Thyroid gland (tissue), 4 donors: ENCODE measurements around the gene CACNA2D3. TPM values are rescaled to one million over a fixed set of nuclear protein-coding genes. Genes with fewer than 3 reads are reported as not detected.

Experiments used
- DNase-seq, 2 donors: peaks; one replicate each; pipeline ENCODE4 v3.0.0-alpha.2; 2019
- H3K27ac ChIP-seq, 3 donors: fragments of 200-600 bp; sonication (generic); 1 replicate in 2 of 3; 2 replicates in 1 of 3; pipeline ENCODE4 v1.5.1; 2016 to 2019; ENCODE audit warnings: mild to moderate bottlenecking in 1 of 3, moderate library complexity in 1 of 3
- H3K27me3 ChIP-seq: fragments of 200-600 bp; sonication (generic); one replicate; pipeline ENCODE4 v1.5.1; 2019
- H3K36me3 ChIP-seq, 2 donors: fragments of 200-600 bp; sonication (generic); one replicate each; pipeline ENCODE4 v1.5.1; 2016 to 2019
- H3K4me1 ChIP-seq, 2 donors: fragments of 200-600 bp; sonication (generic); one replicate each; pipeline ENCODE4 v1.5.1; 2017 to 2019
- H3K4me3 ChIP-seq, 3 donors: fragments of 200-600 bp; sonication (generic); replicated peaks in 1 of 3; 1 replicate in 2 of 3; 2 replicates in 1 of 3; pipeline ENCODE4 v1.5.1; 2016; ENCODE audit warnings: mild to moderate bottlenecking in 1 of 3
- H3K9me3 ChIP-seq: fragments of 200-600 bp; sonication (generic); one replicate; pipeline ENCODE4 v1.5.1; 2017
- CTCF ChIP-seq, 6 experiments: fragments of 200-600 bp in 3 of 6; fragments of 450-650 bp in 3 of 6; sonication (generic) in 3 of 6; IDR thresholded peaks; one replicate each; pipeline ENCODE4 v1.5.1; 2016 to 2019; ENCODE audit warnings: antibody characterized with exemption in 6 of 6, mild to moderate bottlenecking in 2 of 6, inconsistent platforms in 1 of 6, moderate library complexity in 1 of 6
- POLR2A ChIP-seq, 2 donors: fragments of 450-650 bp; IDR thresholded peaks; one replicate each; pipeline ENCODE4 v1.6.1; 2017; ENCODE audit warnings: antibody characterized with exemption in 2 of 2, mild to moderate bottlenecking in 2 of 2, moderate library complexity in 1 of 2
- WGBS, 2 donors: methylation state at CpG; one replicate each; pipeline ENCODE4 v1.1.5; 2017; 5-methylcytosine and 5-hydroxymethylcytosine counted together
- intact Hi-C: fragments of 100-400 bp; cut with DNase I; formaldehyde crosslinking; loops from one replicate; pipeline ENCODE4 v1.15.1; 2023
- total RNA-seq, 4 donors: library from RNA; depleted of rRNA; stranded (reverse); fragments of >200 nt; gene quantifications; one replicate each; pipeline ENCODE4 v1.2.3, GENCODE V29; 2016

Gene CACNA2D3
- total RNA-seq, 4 donors from 2014 or later, result 2.9 to 4.8 (median 4.5) TPM

GRCh38 chr3:54962200-54962599, 839.8 kb downstream of the CACNA2D3 start:
- no peaks in the 10 kb centered on the region for H3K9me3 ChIP-seq
- no peaks in the 10 kb centered on the region for H3K36me3 ChIP-seq
- TF ChIP-seq CTCF (IDR thresholded peaks at IDR 0.05) (no peak), POLR2A (IDR thresholded peaks at IDR 0.05) (no peak)
- H3K27ac ChIP-seq, result no peak overlapping the region
- DNase-seq, result no peak
- WGBS, 2 donors, result 84 to 95% methylated on average over 2 of the region's 2 CpGs
- H3K4me3 ChIP-seq, result no peak overlapping the region
- intact Hi-C loops, result no loop called here
- no peaks in the 10 kb centered on the region for H3K27me3 ChIP-seq
- no peaks in the 10 kb centered on the region for H3K4me1 ChIP-seq

DNA sequence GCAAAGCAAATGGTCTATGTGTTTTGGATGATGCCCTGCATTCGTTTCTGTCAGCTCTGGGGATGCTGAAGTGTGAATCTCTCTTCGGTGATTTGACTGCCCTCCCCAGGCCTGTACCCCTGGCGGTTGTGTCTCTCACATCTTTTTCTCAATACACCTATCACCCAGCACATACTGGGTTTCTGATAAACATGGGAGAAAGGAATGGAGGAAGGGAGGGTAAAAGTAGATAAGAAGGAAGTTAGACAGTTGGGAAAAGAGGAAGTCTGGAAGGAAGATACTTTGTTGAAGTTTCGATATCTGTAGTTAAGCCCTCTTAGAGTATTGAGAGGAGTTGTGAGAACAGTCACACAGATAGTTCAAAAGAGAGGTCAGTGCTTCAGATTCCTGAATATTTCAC, 841.3 kb downstream of the CACNA2D3 start:
- H3K9me3 ChIP-seq, result no peaks in the 10 kb centered on the region
- H3K4me1 ChIP-seq, result no peaks in the 10 kb centered on the region
- H3K27ac ChIP-seq, result no peak overlapping the region
- intact Hi-C loops, result no loop called here
- TF ChIP-seq POLR2A (IDR thresholded peaks at IDR 0.05) (no peak), CTCF (IDR thresholded peaks at IDR 0.05) (no peak)
- H3K4me3 ChIP-seq, result no peak overlapping the region
- H3K36me3 ChIP-seq, result no peaks in the 10 kb centered on the region
- no peaks in the 10 kb centered on the region for H3K27me3 ChIP-seq
- WGBS, 2 donors, result 78 to 82% methylated on average over 4 of the region's 4 CpGs
- DNase-seq, result no peak

DNA sequence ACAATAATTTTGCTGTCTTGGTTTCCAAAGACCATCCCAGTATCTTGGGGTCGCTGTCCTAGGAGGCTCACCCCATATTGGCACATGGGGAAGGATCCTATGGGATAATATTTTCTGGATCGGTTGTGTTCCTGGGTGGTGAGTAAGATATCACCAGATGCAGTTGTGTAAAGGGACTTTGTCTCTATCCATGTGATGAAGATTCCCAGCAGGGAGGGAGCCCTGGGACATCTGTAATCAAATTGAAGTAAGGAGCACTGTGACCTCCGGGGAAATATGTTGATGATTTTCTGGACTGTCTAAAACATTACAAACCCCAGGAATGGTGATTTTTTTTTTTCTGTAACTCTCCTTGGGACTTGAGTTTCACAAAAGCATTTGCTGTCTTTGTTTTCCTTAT, 841.7 kb downstream of the CACNA2D3 start:
- no peak for TF ChIP-seq CTCF (IDR thresholded peaks at IDR 0.05)
- no peak for TF ChIP-seq POLR2A (IDR thresholded peaks at IDR 0.05)
- no peaks in the 10 kb centered on the region for H3K9me3 ChIP-seq
- no peak overlapping the region for H3K27ac ChIP-seq
- H3K4me3 ChIP-seq, result no peak overlapping the region
- no peaks in the 10 kb centered on the region for H3K4me1 ChIP-seq
- intact Hi-C loops, result no loop called here
- no peaks in the 10 kb centered on the region for H3K27me3 ChIP-seq
- H3K36me3 ChIP-seq, result no peaks in the 10 kb centered on the region
- no peak for DNase-seq
- WGBS, 2 donors, result 86 to 97% methylated on average over 3 of the region's 3 CpGs

DNA sequence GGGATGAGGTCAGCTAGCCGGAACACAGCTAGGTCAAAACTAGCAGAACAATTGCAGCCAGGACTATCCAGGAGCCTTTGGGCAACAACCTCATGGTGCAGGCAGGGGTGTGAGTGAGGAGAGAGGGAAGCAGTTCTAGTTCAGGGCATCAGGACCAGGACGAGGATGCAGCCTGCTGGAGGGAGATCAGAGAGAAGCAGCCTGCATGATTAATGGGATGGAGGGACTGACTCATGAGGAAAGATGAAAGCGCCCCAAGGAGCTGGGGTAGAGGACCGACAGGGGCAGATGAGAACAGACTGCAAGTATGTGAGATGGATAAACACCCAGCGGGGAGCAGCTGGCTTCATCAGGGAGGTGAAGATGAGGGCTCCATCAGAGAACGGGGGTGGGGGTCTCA, 843.4 kb downstream of the CACNA2D3 start:
- DNase-seq, result no peak
- H3K9me3 ChIP-seq, result no peaks in the 10 kb centered on the region
- WGBS, 2 donors, result 82 to 85% methylated on average over 6 of the region's 6 CpGs

DNA sequence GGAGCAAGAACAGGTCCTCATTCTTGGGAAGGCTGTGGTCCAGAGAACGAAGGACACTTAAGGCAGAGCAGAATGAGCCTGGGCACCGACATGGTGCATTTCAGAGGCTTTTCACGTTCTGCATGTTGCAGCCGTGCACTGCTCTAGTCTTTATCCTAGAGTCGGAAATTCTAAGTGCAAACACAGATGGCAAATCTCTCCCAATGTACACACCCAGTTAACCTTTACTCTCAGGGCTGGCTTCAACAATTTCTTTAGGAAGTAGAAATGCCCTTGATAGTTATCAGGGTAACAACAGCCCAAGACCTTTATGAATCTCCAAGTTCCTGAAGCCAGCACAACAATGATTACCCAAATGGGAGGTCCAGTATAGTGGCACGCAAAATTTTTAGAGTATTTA, 844.6 kb downstream of the CACNA2D3 start:
- 73 to 79% methylated on average over 6 of the region's 6 CpGs for WGBS, 2 donors
- intact Hi-C loops, result no loop called here
- no peak overlapping the region for H3K4me3 ChIP-seq
- no peaks in the 10 kb centered on the region for H3K4me1 ChIP-seq
- H3K36me3 ChIP-seq, result no peaks in the 10 kb centered on the region
- no peaks in the 10 kb centered on the region for H3K9me3 ChIP-seq
- H3K27me3 ChIP-seq, result no peaks in the 10 kb centered on the region
- H3K27ac ChIP-seq, result no peak overlapping the region
- no peak for DNase-seq
- TF ChIP-seq POLR2A (IDR thresholded peaks at IDR 0.05) (no peak), CTCF (IDR thresholded peaks at IDR 0.05) (no peak)

More for the DNA sequence above, 843.4 kb downstream of the CACNA2D3 start:
- intact Hi-C loops, result no loop called here
- Histone ChIP-seq H3K27me3 (no peaks in the 10 kb centered on the region), H3K36me3 (no peaks in the 10 kb centered on the region), H3K4me1 (no peaks in the 10 kb centered on the region), H3K4me3 (no peak overlapping the region), H3K27ac (no peak overlapping the region)
- no peak for TF ChIP-seq POLR2A (IDR thresholded peaks at IDR 0.05)
- no peak for TF ChIP-seq CTCF (IDR thresholded peaks at IDR 0.05)
